ENCODE data around the gene NOL12. TPM values are rescaled to one million over a fixed set of nuclear protein-coding genes. Genes with fewer than 3 reads are reported as not detected.

Gene NOL12
- total RNA-seq, result 10 to 100 TPM; 14.1 to 38.0 TPM

DNA sequence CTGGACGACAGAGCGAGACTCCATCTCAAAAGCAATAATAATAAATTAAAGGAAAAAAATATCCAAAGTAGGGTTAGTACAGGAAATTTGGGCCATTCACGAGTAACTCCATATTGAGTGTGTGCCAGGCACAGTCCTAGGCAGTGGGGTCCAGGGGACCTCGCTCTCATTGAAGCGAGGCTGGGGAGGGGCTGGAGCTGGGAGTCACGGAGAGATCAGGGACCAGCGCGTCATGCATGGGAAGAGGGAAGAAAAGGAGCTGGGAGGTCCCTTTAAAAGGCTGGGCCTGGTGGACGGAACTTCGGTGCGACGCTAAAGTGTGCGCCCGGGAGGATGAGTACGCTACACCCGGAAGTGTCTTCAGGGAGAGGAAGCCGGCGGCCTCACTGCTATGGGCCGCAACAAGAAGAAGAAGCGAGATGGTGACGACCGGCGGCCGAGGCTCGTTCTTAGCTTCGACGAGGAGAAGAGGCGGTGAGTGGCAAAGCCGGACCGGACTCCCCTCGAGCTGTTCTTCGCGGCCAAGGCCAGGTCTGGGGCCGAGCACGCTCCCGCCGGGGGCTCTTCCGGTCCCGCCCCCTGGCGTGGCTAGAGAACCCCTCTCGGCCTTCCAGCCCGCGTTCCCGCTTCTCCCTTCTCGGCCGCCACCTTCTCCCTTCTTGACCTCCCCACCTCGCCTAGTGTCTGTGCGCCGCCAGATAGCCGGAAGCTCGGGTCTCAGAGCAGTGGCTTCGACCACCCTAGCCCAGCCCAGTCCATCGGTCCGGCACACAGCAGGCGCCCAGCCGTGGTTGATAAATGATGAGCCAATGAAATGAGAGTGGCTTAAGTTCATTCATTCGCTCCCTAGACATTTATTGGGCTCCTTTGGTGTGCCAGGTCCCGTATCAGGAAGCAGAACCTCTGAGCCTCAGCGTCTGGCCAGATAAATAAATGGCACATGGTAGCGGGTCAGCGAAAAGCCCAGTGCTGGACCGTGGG is at the start of gene NOL12:
NOL12 (plus strand) TSS at position 342 of the 981 bp plus-strand sequence; CDS start at position 392, 50 bp downstream.

GRCh38 chr22:37639070-37639760 is 46.9 kb upstream of the NOL12 start, which contains the start of gene SH3BP1:
Gene SH3BP1, plus strand, starts transcription at chr22:37639669. Its CDS starts 119 bp downstream, at chr22:37639788.

GRCh38 chr22:37658133-37659065 is 27.7 kb upstream of the NOL12 start, which contains the start of gene PDXP:
Gene PDXP, plus strand, starts transcription at chr22:37658723. Its CDS starts 60 bp downstream, at chr22:37658783.

GRCh38 chr22:37674951-37675929 is 10.9 kb upstream of the NOL12 start, which contains the start of gene LGALS1:
Gene LGALS1, plus strand, starts transcription at chr22:37675636. Its CDS starts 67 bp downstream, at chr22:37675703.

DNA sequence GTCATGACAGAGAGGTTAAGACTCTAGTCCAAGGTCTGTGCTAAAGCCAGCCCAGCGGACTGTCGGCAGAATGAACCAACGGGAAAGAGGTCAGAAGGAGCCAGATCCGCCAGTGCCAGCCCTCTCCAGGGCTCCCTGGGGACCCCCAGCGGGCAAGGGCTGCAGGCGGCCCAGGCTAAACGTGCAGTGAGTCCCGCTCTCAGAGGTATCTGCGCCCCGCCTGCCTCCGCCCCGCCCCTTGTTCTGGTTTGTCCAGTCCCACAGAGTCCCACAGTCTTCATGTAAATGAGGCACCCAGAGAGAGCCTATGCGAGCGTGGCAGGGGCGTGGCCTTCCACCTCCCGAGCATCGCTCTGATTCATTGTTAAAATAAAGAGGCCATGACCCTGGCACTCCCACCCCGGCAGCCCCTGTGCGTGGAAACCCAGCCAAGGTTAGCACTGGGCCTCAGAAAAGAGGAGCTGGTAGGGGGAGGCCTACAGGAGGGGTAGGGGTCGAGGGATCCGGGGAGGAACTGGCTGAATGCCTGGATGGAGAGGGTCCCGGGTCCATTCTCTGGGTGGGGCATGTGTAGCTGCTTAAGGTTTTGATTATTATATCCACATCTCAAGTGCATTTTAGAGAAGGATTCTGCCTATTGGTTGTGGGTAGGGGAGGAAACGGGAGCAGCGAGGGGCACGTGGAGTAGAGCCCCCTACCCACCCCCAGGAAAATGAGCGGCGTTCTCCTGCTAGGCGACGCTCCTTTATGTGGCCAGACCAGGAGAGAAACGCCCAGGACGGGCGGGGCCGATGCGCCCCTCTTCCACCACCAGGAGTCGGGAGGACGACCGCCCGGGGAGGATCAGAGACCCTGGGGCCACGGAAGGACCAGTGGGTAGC is 10.8 kb downstream of the NOL12 start, which contains the start of gene TRIOBP:
TRIOBP (plus strand) TSS at position 392 of the 881 bp plus-strand sequence. CDS start 4,318 bp downstream, outside the sequence.

Small RNA genes lying within 50 kb of the gene (small RNA-seq; reads per million reads assigned to genes)
- gene RN7SL385P, result 0 reads per million in 2 donors

Other genes starting within 250 kb of the NOL12 start
- gene MFNG, start 200.0 kb upstream of the NOL12 start, total RNA-seq, result not detected
- gene CARD10, start 166.9 kb upstream of the NOL12 start, total RNA-seq, result under 1 TPM in 1 of 2 donors, not detected in 1; 1.00 TPM
- gene CDC42EP1, start 125.9 kb upstream of the NOL12 start, total RNA-seq, result 10 to 100 TPM; 18.3 to 23.4 TPM
- gene LGALS2, start 106.3 kb upstream of the NOL12 start, total RNA-seq, result not detected
- 10 to 100 TPM; 53.6 to 57.8 TPM for gene GGA1, start 77.5 kb upstream of the NOL12 start, total RNA-seq
- 10 to 100 TPM in 1 of 2 donors, 1 to 10 TPM in 1; 2.1 to 18.6 TPM for gene SH3BP1, start 46.7 kb upstream of the NOL12 start, total RNA-seq
- gene PDXP, start 27.6 kb upstream of the NOL12 start, total RNA-seq, result 10 to 100 TPM; 23.4 to 30.6 TPM
- 1,000 to 10,000 TPM; 1,804 to 2,514 TPM for gene LGALS1, start 10.7 kb upstream of the NOL12 start, total RNA-seq
- 10 to 100 TPM; 40.6 to 54.6 TPM for gene TRIOBP, start 10.7 kb downstream of the NOL12 start, total RNA-seq
- 10 to 100 TPM in 1 of 2 donors, 1 to 10 TPM in 1; 9.6 to 16.7 TPM for gene GCAT, start 121.6 kb downstream of the NOL12 start, total RNA-seq
- gene GALR3, start 137.0 kb downstream of the NOL12 start, total RNA-seq, result not detected
- gene ANKRD54, start 158.0 kb downstream of the NOL12 start, total RNA-seq, result 10 to 100 TPM; 78.3 to 82.6 TPM
- gene EIF3L, start 163.1 kb downstream of the NOL12 start, total RNA-seq, result 100 to 1,000 TPM; 159 to 240 TPM
- gene MICALL1, start 220.0 kb downstream of the NOL12 start, total RNA-seq, result 10 to 100 TPM; 24.8 to 33.6 TPM

Data from melanocyte of skin (primary cell).